ENCODE data around the gene PCSK1N.

DNA sequence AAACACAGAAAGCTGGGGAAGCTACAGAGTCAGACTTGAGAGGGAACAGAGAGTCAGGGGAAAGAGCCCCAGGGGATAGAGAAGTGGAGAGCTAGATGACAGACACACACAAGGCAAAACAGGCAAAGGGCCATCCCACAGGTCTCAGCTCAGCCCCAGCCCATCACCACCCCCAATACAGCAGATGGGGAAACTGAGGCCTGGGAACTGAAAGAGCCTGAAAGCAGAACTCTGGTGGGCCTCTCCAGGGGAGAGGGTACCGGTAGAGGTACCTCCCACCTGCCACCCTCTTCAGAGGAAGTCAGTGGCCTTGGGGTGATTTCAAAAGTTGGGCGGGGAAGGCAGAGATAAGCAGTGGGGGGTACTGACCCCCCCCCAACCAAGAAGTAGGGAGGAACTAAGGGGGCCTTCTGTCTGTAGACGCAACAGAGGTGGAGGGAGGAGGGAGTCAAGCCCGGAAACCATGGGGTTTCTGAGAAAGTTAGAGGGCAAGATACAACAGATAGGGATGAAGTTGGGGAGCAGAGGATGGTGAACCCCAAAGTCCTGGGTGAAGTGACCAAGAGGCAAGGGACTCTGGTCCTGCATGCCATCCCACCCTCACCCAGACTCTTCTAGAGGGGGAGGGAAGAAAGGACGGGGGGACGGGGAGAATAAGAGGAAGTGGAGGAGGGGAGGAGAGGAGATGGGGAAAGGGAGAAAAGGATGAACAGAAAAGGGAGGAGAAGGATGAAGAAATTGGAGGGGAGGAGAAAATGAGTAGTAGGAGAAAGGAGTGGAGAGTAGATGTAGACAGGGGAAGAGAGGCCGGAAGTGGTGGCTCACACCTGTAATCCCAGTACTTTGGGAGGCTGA lies 45.8 kb downstream of the PCSK1N start:
- TF ChIP-seq, protein P1, sequence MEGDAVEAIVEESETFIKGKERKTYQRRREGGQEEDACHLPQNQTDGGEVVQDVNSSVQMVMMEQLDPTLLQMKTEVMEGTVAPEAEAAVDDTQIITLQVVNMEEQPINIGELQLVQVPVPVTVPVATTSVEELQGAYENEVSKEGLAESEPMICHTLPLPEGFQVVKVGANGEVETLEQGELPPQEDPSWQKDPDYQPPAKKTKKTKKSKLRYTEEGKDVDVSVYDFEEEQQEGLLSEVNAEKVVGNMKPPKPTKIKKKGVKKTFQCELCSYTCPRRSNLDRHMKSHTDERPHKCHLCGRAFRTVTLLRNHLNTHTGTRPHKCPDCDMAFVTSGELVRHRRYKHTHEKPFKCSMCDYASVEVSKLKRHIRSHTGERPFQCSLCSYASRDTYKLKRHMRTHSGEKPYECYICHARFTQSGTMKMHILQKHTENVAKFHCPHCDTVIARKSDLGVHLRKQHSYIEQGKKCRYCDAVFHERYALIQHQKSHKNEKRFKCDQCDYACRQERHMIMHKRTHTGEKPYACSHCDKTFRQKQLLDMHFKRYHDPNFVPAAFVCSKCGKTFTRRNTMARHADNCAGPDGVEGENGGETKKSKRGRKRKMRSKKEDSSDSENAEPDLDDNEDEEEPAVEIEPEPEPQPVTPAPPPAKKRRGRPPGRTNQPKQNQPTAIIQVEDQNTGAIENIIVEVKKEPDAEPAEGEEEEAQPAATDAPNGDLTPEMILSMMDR (conservative IDR thresholded peaks at IDR 0.05 in 1 of 2, IDR thresholded peaks at IDR 0.05 in 1 of 2; ENCODE audit: extremely low read depth in 1 of 2, insufficient read depth in 1 of 2, low read depth in 1 of 2, low read length in 2 of 2) = no peak
- no peak for TF ChIP-seq EZH2 (IDR thresholded peaks at IDR 0.05; ENCODE audit: borderline replicate concordance, low read length)

Measured in mammary epithelial cell (primary cell).